Hepatocyte (in vitro differentiated cells): ENCODE results near the gene MRGPRE.

Experiments used
- EZH2 ChIP-seq: fragments of 200-600 bp; sonication (generic); IDR thresholded peaks from 2 replicates; pipeline ENCODE4 v1.6.1; 2016; ENCODE audit warnings: antibody characterized with exemption, mild to moderate bottlenecking, borderline replicate concordance
- EZH2phosphoT487 ChIP-seq: fragments of 200-600 bp; sonication (generic); IDR thresholded peaks from one replicate; pipeline ENCODE4 v1.6.1; 2018; ENCODE audit warnings: antibody characterized with exemption, mild to moderate bottlenecking, low read depth, moderate library complexity; ENCODE audit not compliant: unreplicated experiment, severe bottlenecking
- TF ChIP-seq, protein P1 (sequence below): fragments of 200-600 bp; sonication (generic); IDR thresholded peaks from 2 replicates; pipeline ENCODE4 v1.5.1; 2016; ENCODE audit warnings: antibody characterized with exemption, mild to moderate bottlenecking; ENCODE audit not compliant: poor library complexity

DNA sequence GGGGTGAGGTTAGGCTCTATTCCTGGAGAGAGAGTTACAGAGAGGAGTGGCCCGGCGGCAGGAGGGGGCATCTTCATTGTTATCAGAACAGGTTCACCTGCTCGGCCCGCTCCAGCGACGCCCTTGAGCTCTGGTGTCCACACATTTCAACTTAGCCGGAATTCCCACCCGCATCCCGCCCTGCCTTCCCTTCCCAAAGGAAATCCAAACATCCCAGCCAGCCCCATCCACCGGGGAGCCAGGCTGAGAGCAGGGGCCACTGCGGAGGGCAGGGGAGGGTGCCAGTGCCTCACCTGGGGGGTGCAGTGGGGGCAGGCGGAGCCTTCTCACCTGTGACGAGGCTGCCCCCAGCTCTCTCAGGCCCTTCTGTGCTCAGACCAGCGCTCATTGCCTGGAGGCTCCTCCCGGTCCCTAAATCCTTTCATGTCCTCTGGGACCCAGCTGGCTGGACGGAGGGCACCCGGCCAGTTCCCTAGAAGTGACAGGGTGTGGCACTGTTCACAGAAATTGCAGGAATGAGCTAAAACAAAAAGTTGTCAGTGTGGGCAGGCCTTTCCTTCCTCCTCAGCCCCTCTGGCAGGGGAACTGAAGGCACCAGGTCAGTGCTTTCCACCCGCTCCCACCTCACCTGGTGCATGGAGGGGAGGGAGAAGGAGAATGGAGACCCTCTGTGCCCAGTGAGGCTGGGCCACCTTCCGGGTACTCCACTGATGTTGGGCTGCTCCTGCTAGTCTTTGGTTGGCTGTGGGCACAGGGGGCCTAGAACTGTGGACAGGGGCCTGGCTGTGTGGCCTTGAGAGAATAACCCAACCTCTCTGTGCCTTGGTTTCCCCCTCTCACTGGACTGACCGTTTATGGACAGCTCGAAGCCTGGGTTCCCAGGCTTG, 11.5 kb downstream of the MRGPRE start:
- TF ChIP-seq, protein P1, sequence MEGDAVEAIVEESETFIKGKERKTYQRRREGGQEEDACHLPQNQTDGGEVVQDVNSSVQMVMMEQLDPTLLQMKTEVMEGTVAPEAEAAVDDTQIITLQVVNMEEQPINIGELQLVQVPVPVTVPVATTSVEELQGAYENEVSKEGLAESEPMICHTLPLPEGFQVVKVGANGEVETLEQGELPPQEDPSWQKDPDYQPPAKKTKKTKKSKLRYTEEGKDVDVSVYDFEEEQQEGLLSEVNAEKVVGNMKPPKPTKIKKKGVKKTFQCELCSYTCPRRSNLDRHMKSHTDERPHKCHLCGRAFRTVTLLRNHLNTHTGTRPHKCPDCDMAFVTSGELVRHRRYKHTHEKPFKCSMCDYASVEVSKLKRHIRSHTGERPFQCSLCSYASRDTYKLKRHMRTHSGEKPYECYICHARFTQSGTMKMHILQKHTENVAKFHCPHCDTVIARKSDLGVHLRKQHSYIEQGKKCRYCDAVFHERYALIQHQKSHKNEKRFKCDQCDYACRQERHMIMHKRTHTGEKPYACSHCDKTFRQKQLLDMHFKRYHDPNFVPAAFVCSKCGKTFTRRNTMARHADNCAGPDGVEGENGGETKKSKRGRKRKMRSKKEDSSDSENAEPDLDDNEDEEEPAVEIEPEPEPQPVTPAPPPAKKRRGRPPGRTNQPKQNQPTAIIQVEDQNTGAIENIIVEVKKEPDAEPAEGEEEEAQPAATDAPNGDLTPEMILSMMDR = no peak
- no peak for TF ChIP-seq EZH2
- no peak for TF ChIP-seq EZH2phosphoT487
